Activated T-helper 1 cell treated with anti-CD3 and anti-CD28 coated beads, Interleukin-2, amount 50 U/mL, for 16 hours (primary cell): ENCODE results near the gene MYO16.

Experiments used
- DNase-seq, 2 donors: peaks; one replicate each; pipeline ENCODE4 v3.0.0-alpha.2; 2020; ENCODE audit warnings: low read depth in 1 of 2, low spot score in 1 of 2

Gene MYO16

GRCh38 chr13:108927615-108928014, 298.2 kb downstream of the MYO16 start:
- no peak for DNase-seq

- DNase-seq, result no peak
Measured at GRCh38 chr13:108929532-108930206, 300.3 kb downstream of the MYO16 start.

DNA sequence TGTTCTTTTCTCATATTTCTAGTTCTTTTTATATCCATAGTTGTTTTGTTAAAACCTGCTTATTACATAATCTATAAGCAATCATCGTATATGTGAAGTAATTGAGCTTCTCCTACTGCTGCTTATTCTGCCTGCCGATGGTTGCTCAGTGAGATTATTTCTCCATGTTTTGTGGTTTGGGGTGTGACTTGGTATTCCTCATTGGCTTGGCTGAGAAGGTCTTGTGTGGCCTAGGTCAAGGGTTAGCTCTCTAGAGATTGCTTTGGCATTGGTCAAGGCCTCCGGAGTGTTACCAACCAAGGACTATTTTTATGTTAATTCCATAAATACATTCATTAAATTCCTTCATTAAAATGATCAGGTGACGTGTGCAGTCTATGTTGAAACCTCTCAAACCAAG, 302.8 kb downstream of the MYO16 start:
- no peak for DNase-seq

GRCh38 chr13:108933061-108933460, 303.6 kb downstream of the MYO16 start:
- DNase-seq, result no peak

DNA sequence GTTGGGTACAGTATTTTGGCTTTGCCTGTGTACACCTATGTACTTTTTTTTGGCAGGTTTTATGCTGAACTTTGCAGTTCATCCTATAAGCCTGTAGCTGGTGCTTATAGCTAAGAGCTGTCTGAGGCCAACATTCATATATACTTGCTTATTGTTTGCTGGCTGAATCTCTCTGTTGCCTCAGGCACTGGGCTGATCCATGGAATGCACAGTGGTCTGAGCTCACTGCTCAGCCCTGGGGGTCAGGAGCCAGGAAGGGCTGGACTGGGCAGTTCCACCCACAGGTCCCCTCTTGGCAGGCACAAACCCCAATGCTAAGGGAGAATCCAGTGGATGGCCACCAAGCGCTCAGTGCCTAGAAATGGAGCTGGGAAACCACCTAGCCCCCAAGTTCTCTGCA, 308.7 kb downstream of the MYO16 start:
- DNase-seq, result no peak

GRCh38 chr13:108940121-108940520, 310.7 kb downstream of the MYO16 start:
- no peak for DNase-seq

GRCh38 chr13:108943842-108944241, 314.4 kb downstream of the MYO16 start:
- DNase-seq, result no peak

GRCh38 chr13:108944760-108945159, 315.3 kb downstream of the MYO16 start:
- no peak for DNase-seq

GRCh38 chr13:108947551-108948030, 318.2 kb downstream of the MYO16 start:
- no peak for DNase-seq

GRCh38 chr13:108948251-108948671, 318.9 kb downstream of the MYO16 start:
- no peak for DNase-seq

- DNase-seq, result no peak
Measured at GRCh38 chr13:108950333-108951010, 321.1 kb downstream of the MYO16 start.

DNA sequence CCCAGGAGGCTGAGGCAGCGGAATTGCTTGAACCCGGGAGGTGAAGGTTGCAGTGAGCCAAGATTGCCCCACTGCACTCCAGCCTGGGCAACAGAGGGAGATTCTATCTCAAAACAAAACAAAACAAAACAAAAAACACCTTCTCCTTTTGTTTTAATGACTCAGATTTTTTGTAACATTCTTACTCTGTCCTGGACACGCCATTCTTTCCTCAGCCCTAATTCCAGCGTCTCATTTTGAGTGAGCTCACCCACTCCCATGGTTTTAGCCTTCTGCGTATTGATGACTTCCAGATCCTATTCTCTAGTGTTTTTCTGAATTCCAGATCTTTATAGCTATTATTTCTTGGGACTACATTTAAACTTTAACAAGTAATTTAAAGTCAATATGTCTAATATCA, 326.3 kb downstream of the MYO16 start:
- no peak for DNase-seq

- no peak for DNase-seq
Measured at GRCh38 chr13:108957369-108958012, 328.1 kb downstream of the MYO16 start.

- no peak for DNase-seq
Measured at GRCh38 chr13:108958013-108958376, 328.6 kb downstream of the MYO16 start.

GRCh38 chr13:108959234-108959633, 329.8 kb downstream of the MYO16 start:
- DNase-seq, result no peak

GRCh38 chr13:108960006-108960405, 330.6 kb downstream of the MYO16 start:
- DNase-seq, result no peak

DNA sequence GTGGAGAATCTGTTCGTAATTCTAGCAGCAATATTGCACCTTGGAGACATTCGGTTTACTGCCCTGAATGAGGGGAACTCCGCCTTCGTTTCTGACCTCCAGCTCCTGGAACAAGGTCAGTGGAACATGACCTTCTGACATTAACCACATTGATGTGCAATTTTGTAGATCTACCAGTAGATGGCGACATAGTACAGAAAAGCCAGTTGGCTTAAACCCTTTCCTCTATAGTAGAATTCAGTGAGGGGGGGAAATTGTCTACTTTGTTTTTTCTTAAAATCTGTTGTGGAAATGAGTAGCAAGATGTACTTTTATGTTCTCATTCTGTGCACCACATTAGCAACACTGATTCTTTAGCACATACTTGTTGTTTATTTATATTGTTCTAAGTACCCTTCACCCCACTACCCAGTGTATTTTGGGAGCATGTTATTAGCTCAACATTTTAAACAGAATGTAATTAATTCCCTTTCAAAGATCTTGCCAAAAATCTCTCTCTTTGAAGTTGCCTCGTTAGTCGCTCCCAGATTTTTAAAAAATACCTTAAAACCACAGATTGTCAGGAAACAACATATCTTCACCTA, 332.2 kb downstream of the MYO16 start:
- DNase-seq, result no peak

DNA sequence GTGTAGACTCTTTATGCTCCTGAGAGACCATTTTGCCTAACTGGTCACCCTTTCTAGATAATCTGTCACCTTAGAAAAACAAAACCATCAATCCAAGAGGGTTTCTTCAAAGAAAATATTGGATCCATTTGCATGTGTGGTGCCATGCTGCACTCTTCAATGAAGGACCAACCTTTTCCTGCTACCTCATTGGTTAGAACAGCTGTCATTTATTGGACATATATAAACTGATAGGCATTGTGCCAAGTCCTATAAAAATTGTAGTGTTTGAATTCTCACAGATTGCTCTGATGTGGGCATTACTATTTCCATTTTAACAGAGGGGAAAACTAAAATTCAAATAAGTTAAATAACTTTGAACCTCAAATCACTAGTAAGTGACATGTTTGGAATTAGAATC, 333.2 kb downstream of the MYO16 start:
- no peak for DNase-seq

DNA sequence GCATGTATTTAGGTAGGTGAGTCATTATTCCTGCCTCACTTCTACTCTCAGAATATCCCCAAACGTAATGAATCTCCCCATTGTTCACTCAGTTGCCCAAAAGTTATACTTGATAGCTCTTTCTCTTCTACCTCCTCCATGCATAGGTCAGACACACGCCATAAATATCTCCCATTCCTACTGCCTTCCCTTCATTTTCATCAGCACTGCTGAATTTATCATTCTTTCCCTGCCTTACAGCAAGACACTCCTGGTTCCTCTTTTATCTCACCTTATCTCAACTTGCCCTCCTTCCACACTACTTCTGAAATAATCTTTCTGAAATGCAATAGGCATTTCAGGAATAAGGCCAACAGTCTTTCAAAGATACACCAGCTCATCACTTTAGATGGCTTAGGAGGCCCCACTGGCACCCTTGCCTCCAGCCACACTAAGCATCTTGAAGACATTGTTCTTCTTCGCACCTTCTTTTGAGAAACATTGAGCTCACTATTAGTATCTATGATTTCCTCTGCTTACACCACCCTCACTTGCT, 333.9 kb downstream of the MYO16 start:
- no peak for DNase-seq

GRCh38 chr13:108963846-108964600, 334.6 kb downstream of the MYO16 start:
- DNase-seq, result no peak

GRCh38 chr13:108964606-108965005, 335.2 kb downstream of the MYO16 start:
- no peak for DNase-seq
